Inflammatory macrophage treated with lipopolysaccharide for 1 hour (primary cell): ENCODE results near the gene BFSP2.

Experiments
- DNase-seq, 2 donors: peaks; one replicate each; pipeline ENCODE4 v3.0.0-alpha.2; 2020 to 2022

BFSP2 gene

DNA sequence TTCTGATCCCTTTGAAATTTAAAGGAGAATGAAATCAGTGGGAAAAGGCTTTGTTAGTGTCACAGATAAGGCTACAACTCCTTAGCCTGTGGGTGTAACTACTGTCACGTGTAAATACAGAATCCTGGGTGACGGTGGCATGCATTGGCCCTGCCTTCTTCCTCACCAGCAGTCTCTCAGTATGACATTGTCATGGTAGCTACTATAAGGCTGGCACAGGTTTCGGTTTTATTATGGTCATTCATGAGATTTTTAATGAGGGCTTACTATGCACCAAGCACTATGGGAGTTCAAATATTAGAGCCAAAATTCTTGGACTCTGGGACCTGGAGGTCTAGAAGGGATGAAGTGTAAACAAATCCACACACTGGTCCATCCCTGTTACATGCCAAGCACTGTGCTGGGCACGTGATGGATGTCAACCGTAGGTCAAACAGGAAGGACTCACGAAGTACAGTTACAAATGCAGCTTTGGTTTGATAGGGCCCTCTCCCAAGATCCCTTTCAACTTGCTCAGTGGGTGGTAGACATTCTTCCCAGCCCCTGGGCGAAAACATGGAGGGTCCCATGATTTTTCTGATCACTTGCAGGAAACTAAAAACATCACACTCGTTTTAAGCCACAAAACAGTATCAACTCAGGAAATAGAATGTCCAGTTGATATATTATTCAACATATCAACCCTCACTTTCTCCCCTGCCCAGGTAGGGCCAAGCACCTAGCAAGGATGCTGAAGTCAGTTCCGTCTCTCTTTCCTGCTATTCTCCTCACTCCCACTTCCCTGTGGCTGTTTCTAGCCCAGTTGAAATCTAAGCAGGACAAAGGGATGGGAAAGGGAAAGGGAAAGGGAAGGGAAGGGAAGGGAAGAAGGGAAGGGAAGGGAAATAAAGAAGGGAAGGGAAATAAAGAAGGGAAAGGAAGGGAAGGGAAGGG lies 25.3 kb downstream of the BFSP2 start:
- DNase-seq: no peak

- no peak for DNase-seq
Observed at GRCh38 chr3:133425898-133426297, 26.0 kb downstream of the BFSP2 start.

DNA sequence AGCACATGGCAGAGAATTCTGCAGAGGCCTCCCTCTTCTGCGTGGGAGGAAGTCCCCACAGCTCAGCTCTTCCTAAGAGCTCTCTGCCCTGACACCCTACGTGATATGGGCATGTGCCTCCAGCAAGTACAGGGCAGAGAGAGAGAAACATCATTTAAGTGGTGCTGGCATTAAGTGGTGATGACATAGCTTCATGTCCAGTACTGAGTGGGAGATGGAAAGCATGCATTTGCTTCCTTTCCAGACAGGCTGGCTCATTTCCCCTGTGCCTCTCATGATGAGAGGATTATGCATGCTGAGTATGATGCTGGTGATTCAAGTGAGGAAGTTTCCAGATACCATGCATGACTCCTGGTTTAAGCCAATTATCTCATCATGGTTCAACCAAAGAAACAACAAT lies 26.9 kb downstream of the BFSP2 start:
- DNase-seq: peak; percentile 77 to 96

- DNase-seq: no peak
Observed at GRCh38 chr3:133428552-133428951, 28.7 kb downstream of the BFSP2 start.

GRCh38 chr3:133429063-133429462 lies 29.2 kb downstream of the BFSP2 start:
- DNase-seq: no peak

DNA sequence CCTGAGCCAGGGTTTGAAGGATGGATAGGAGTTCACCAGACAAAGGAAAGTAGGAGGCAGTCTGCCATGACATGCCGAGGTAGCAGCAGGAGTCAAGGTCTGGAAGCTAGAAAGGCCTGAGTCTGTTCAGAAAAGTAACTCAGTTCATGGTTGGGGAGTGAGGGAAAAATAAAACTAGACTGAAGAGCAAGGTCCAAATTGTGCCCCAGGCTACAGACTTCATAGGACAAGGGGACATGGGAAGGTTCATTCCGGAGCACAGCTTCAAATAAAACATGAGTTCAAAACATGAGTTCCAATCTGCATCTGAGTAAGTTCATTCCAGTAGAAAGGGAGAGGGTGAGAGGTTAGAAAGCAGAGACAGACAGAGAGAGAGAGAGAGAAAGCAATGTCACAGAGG lies 39.7 kb downstream of the BFSP2 start:
- DNase-seq: no peak

DNA sequence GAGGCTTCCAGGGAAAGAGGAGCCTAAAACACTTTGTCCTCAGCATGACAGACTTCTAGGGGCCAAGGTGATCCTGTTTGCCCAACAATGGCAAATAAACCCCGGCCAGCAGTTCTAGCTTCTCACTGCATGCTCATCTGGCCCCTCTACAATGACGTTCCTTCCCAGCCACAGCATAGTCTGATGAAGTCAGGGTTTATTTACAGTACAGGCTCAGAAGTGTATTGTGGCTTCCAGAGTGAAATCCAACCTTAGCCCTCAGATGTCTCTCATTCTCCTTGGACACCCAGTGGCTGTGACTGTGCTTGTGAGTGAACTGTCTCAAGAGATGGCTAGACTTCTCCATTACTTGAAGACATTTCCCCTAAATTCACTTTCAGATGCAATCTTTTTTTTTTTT lies 40.8 kb downstream of the BFSP2 start:
- no peak for DNase-seq

- no peak for DNase-seq
Observed at GRCh38 chr3:133441867-133442270, 42.0 kb downstream of the BFSP2 start.

DNA sequence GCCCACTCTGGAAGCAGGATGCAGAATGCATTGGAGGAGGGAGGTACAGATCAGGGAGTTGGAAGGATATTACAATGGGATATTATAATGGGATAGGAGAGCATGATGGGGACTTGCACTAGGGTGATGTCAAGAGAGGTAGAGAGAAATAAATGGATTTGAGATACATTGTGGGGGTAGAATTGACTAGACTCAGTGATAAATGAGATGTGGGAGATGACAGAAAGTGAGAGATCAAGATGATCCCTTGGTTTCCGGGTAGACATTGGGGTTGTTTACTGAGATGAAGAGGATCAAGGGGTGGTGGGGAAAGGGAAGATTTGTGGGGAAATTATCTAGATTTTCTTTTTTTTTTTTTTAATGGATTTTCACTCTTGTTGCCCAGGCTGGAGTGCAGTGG lies 42.7 kb downstream of the BFSP2 start:
- DNase-seq: no peak

DNA sequence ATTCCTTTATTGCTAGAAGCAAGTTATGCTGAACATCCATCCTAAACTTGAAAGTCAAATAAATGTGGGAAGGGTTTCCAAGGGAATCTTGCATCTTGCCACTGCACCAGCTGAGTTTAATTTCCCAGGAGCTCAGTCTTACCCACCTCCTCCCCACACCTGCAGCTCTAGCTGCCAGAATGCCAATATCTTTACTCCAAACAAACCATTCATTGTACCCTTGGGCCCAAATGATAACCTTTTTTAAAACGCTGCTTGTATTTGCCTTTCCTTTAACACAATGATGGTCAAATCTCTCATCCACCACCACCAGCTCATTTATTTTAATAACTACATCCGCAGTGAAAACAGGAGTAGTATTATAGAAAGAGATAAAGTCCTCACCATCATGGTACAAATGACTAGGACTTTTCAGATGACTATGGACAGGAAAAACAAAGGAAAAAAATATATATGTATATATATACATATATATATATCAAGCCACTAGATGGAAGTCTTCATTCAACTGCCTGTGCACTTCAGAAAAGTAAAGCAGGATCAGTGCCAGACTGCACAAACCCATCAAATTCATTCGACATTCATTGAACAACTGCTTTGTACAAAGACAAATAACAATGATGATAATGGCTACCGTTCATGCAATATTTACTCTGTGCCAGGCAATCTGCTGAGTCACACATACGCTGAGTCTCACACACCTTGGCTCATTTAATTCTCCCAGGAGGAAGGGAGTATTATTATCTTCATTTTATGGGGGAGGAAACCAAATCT lies 44.0 kb downstream of the BFSP2 start:
- no peak for DNase-seq

GRCh38 chr3:133444423-133444774 lies 44.5 kb downstream of the BFSP2 start:
- no peak for DNase-seq

DNA sequence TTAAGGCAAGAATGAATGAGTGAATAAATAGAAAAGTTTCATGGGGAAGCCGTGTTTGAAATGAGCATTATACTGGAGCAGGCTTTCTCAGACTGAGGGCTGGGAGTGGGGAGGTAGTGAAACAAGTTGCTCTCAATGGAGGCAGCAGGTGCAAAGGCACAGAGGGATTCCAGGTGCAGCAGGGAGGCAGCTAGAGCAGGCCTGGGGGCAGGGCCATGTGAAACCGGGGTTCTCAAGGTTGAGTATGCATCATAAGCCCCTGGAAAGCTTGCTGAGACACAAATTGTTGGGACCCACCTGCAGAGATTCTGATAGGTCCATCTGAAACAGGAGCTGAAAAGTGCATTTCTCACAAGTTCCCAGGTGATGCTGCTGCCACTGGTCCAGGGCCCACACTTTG lies 45.3 kb downstream of the BFSP2 start:
- DNase-seq: no peak

DNA sequence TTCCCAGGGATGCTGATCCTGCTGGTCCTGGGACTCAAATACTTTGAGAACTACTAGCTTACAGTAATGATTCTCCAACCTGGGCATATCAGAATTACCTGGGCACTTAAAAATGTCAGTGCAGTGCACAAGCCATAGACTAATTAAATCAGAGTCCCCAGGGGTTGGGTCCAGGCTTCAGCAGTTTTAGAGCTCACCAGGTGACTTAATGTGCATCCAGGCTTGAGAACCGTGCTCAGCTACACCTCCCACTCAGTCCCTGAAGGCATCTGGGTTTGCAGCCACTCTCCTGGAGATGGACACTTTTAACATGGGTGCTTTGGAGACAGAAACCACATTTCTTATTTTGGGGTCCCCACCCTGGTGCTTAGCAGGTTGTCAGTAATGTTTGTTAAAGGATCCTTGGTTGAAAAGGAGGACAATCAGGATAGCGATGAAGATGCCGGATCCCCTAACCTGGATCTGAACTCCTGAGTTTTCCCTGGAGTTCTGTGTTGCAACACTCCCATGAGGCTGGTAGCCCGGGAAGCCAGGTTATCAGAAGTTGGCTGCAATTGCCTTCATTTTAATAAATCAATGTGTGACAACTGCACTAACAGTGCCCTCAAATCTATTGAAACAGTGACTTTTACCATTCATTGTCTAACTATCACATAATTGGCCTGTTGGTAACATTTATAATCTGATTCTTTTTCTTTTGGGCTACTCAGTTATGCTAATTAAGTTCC lies 48.1 kb downstream of the BFSP2 start:
- no peak for DNase-seq

DNA sequence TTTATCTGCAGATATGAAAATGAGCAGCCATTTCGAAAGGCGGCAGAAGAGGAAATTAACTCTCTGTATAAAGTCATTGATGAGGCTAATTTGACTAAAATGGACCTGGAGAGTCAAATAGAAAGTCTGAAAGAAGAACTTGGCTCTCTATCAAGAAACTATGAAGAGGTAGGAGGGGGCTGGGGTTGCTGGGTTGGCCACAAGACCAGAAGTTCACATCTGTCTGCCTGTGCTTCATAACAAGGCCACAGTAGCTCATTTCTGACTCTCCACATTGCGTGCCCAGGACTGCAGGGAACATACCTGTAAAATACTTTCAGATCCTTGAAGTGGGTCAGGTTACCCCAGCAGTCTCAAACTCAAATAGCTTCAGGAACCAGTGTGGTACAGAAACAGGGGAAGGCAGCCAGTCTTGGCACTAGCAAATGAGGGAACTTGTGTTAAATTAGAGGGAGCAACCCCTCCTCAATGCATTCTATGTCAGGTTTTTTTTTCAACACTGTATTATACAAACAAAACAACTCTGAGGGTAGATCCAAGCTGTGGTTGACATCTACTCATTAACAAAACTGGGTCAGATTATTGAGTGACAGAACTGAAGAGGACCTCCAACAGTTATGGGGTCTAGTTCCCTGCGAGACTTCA lies 48.7 kb downstream of the BFSP2 start:
- DNase-seq: peak; percentile 48 to 56

DNA sequence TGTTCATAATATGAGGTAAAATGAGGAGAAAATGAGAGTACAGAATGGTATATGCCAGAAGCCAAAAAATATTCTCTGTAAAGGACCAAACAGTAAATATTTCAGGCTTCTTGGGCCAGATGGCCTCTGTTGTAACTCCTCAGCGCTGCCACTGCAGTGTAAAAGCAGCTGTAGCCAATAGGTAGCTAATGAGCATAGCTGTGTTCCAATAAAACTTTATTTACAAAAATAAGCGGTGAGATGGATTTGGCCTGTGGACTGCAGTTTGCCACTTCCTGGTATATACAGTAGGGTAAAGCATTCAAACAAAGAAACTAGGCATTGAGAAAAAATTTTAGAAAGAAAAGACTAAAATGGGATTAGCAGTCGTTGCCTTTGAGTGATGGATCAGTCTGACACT lies 51.5 kb downstream of the BFSP2 start:
- no peak for DNase-seq

DNA sequence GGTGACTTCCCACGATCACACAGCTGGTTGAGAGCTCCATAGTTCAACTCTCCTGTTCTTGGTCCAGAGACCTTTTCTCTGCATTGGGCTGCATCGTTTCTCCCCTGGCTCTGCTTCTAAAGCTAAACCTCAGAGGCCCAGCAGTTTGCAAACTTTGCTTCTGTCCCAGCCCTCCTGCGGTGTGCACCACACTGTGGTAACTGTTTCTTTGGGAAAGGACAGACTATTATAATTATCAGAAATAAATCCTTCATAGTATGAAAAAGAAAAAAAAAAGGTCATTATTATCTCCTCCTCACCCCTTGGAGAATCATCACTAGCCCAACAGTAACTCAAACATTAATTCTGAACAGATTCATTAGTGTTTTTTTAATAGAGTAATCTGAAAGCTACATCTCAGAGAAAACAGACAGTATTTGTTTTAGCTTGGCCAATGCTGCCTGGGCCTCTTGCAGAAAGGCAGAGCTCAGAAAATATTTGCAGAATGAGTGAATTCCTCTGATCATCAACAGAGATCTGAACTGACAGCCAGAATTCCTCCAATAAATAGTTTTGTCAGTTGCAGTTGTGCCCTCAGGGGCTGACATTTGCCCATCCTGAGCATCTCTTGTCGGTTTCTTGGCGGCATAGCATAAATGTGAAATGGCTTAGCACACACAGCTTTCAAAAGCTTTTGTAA lies 52.9 kb downstream of the BFSP2 start:
- no peak for DNase-seq

- no peak for DNase-seq
Observed at GRCh38 chr3:133453383-133453782, 53.5 kb downstream of the BFSP2 start.

GRCh38 chr3:133455281-133455680 lies 55.4 kb downstream of the BFSP2 start:
- no peak for DNase-seq

DNA sequence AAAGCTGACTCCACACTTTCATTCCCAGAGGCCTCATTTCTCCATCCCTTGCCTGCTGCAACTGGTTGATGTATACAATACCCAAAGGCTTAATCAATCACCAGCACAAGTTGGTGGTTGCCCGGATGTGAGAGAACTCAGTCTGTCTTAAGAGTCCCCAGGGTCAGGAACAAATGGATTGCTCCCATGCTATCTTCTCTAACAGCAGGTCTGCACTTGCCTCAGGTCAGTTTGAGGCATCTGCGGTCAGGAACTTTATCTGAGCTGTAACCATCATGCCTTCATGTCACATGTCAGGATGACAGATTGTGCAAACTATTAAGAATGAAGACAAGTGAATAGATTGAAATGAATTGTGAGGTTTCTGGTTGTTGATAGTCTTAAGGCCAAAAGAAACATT lies 56.1 kb downstream of the BFSP2 start:
- DNase-seq: no peak

DNA sequence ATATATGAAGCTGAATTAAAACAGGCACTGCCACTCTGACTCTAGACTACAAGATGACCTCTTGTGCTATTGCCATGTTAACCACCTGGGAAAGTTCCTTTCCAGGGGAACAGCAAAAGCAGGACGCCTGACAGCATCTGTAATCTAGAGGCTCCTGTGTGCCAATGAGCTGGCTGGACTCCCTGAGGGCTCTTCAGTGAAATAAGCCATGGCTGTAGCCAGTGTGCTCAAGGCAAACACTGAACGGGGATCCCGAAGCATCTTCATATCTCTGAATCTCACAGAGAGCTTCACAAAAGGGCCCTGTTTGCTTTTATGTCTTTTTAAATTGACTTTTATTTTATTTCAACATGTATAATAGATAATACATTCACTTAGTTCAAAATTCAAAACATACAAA lies 57.2 kb downstream of the BFSP2 start:
- DNase-seq: no peak

DNA sequence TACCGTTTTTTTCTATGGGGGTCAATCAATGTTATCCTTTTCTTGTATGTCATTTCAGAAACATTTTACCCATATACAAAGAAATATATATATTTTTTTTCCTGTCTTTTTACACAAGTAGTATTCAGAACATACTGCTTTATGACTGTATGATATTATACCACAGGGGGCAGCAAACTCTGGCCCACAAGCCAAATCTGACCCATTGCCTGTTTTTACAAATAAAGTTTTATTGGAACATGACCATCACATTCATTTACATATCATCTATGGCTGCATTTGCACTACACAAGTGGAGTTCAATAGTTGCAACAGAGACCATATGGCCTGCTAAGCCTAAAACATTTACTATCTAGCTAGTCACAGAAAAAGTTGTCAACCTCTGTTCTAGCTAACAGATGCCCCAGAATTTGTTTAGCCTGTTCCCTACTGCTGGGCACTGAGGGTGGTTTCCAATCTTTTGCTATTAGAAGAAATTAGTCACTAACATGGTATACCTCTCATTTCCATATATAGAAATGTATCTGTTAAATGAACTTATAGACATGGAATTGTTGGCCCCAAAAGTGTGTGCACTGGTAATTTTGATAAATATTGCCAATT lies 57.7 kb downstream of the BFSP2 start:
- peak in 1 of 2 donors; percentile 27 for DNase-seq

GRCh38 chr3:133459400-133459799 lies 59.5 kb downstream of the BFSP2 start:
- no peak for DNase-seq
